NCI-H146 treated with DMSO at 0.1 percent for 48 hours (cell line): ENCODE results near the gene PTPRN2.
A peak's percentile ranks its signal among the peaks of the same experiment; 100 is the strongest.

ENCODE experiments used
- DNase-seq: peaks from one replicate; lab custom pipeline; 2025; ENCODE audit not compliant: unreplicated experiment; lab: John Stamatoyannopoulos, UW

Gene PTPRN2

GRCh38 chr7:158494643-158495042, 93.0 kb downstream of the PTPRN2 start:
- no peak for DNase-seq

GRCh38 chr7:158494162-158494586, 93.4 kb downstream of the PTPRN2 start:
- DNase-seq, result no peak

GRCh38 chr7:158492367-158492764, 95.3 kb downstream of the PTPRN2 start:
- no peak for DNase-seq

- no peak for DNase-seq
These were observed 96.5 kb downstream of the PTPRN2 start for GRCh38 chr7:158491094-158491493.

- DNase-seq, result no peak
These were observed 97.3 kb downstream of the PTPRN2 start for GRCh38 chr7:158490171-158490782.

GRCh38 chr7:158489462-158490155, 98.0 kb downstream of the PTPRN2 start:
- DNase-seq, result no peak

GRCh38 chr7:158488181-158488971, 99.2 kb downstream of the PTPRN2 start:
- no peak for DNase-seq

GRCh38 chr7:158487631-158488151, 99.9 kb downstream of the PTPRN2 start:
- DNase-seq, result peak; percentile 91

- DNase-seq, result no peak
These were observed 100.7 kb downstream of the PTPRN2 start for GRCh38 chr7:158486919-158487318.

GRCh38 chr7:158484801-158485531, 102.7 kb downstream of the PTPRN2 start:
- no peak for DNase-seq

- no peak for DNase-seq
These were observed 105.1 kb downstream of the PTPRN2 start for GRCh38 chr7:158482480-158482879.

- no peak for DNase-seq
These were observed 108.0 kb downstream of the PTPRN2 start for GRCh38 chr7:158479664-158480025.

- no peak for DNase-seq
These were observed 108.5 kb downstream of the PTPRN2 start for GRCh38 chr7:158479021-158479663.

- DNase-seq, result no peak
These were observed 109.8 kb downstream of the PTPRN2 start for GRCh38 chr7:158477866-158478265.

- DNase-seq, result no peak
These were observed 111.2 kb downstream of the PTPRN2 start for GRCh38 chr7:158476331-158476932.

GRCh38 chr7:158475679-158476052, 112.0 kb downstream of the PTPRN2 start:
- DNase-seq, result no peak

- no peak for DNase-seq
These were observed 112.5 kb downstream of the PTPRN2 start for GRCh38 chr7:158475036-158475678.

- DNase-seq, result no peak
These were observed 113.1 kb downstream of the PTPRN2 start for GRCh38 chr7:158474488-158474887.

- DNase-seq, result no peak
These were observed 113.7 kb downstream of the PTPRN2 start for GRCh38 chr7:158473946-158474345.

GRCh38 chr7:158473221-158473620, 114.4 kb downstream of the PTPRN2 start:
- DNase-seq, result no peak
